Gastroesophageal sphincter (tissue), 4 donors: ENCODE data around the gene TAGLN2. TPM values are rescaled to one million over a fixed set of nuclear protein-coding genes. Genes with fewer than 3 reads are reported as not detected.

Experiments used
- ATAC-seq: fragments of 150-250 bp; one replicate; pipeline ENCODE4 v1.9.1; 2016; ENCODE audit warnings: mild to moderate bottlenecking, moderate library complexity
- H3K27ac ChIP-seq, 4 donors: fragments of 200-600 bp; sonication (generic) in 3 of 4; 1 replicate in 3 of 4; 2 replicates in 1 of 4; pipeline ENCODE4 v1.5.1; 2016 to 2019
- H3K27me3 ChIP-seq: fragments of 200-600 bp; sonication (generic); one replicate; pipeline ENCODE4 v1.5.1; 2019
- H3K36me3 ChIP-seq, 2 donors: fragments of 200-600 bp; sonication (generic); one replicate each; pipeline ENCODE4 v1.5.1; 2019; ENCODE audit warnings: control low read depth in 1 of 2
- H3K4me1 ChIP-seq, 3 donors: fragments of 200-600 bp; sonication (generic); 1 replicate in 2 of 3; 2 replicates in 1 of 3; pipeline ENCODE4 v1.5.1; 2016 to 2019; ENCODE audit warnings: control low read depth in 2 of 3
- H3K4me3 ChIP-seq, 2 donors: fragments of 200-600 bp; sonication (generic); one replicate each; pipeline ENCODE4 v1.5.1; 2019; ENCODE audit warnings: mild to moderate bottlenecking in 1 of 2, moderate library complexity in 1 of 2
- H3K9me3 ChIP-seq, 3 donors: fragments of 200-600 bp; sonication (generic); one replicate each; pipeline ENCODE4 v1.5.1; 2017 to 2019; ENCODE audit warnings: control low read depth in 2 of 3
- EP300 ChIP-seq: sonication (generic); formaldehyde crosslinking; IDR thresholded peaks from one replicate; pipeline ENCODE4 v1.6.1; 2017; ENCODE audit warnings: antibody characterized with exemption, mild to moderate bottlenecking
- POLR2A ChIP-seq, 2 donors: fragments of 450-650 bp; IDR thresholded peaks; one replicate each; pipeline ENCODE4 v1.6.1; 2017; ENCODE audit warnings: antibody characterized with exemption in 2 of 2, mild to moderate bottlenecking in 2 of 2, moderate library complexity in 1 of 2
- POLR2AphosphoS5 ChIP-seq: sonication (generic); formaldehyde crosslinking; IDR thresholded peaks from one replicate; pipeline ENCODE4 v1.6.1; 2017; ENCODE audit warnings: antibody characterized with exemption
- WGBS, 2 donors: methylation state at CpG; one replicate each; pipeline ENCODE4 v1.1.5; 2018; ENCODE audit warnings: low coverage in 1 of 2; 5-methylcytosine and 5-hydroxymethylcytosine counted together
- total RNA-seq, 4 donors: library from RNA; depleted of rRNA; stranded (reverse); fragments of >200 nt; gene quantifications; one replicate each; pipeline ENCODE4 v1.1.0, GENCODE V29; 2016
- TF ChIP-seq, protein P1 (sequence below), 4 experiments: fragments of 200-600 bp in 2 of 4; fragments of 450-650 bp in 2 of 4; sonication (generic) in 1 of 4; IDR thresholded peaks; one replicate each; pipeline ENCODE4 v1.5.1; 2017 to 2019; ENCODE audit warnings: antibody characterized with exemption in 4 of 4, mild to moderate bottlenecking in 2 of 4, moderate library complexity in 2 of 4

The TAGLN2 gene
- total RNA-seq, 4 donors from 2014 or later: 75.3 to 239 (median 217) TPM

DNA sequence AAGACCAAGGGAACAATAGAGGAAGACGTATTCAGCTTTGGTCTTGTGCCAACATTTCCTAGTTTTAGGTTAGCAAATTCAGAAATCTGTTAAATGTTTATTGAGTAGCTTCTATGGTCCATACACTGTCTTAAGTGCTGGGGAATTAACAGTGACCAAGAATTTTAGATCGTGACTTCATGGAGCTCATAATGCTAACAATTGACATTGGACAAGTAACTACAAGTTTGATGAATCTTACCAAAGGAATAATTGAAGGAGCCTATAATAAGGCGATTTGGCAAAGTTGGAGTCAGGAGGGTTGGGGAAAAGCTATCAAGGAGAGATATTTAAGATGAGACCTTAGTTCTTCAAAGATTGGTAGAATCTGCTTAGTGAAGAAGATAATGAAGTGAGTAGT is 30.1 kb upstream of the TAGLN2 start:
- WGBS, 2 donors: 78% methylated on average over 3 of the region's 3 CpGs
- H3K9me3 ChIP-seq: no peaks in the 10 kb centered on the region
- no peak overlapping the region for H3K4me3 ChIP-seq
- ATAC-seq: no peak
- no peaks in the 10 kb centered on the region for H3K4me1 ChIP-seq
- TF ChIP-seq POLR2AphosphoS5 (no peak), POLR2A (IDR thresholded peaks at IDR 0.05) (no peak), EP300 (no peak)
- TF ChIP-seq, protein P1, sequence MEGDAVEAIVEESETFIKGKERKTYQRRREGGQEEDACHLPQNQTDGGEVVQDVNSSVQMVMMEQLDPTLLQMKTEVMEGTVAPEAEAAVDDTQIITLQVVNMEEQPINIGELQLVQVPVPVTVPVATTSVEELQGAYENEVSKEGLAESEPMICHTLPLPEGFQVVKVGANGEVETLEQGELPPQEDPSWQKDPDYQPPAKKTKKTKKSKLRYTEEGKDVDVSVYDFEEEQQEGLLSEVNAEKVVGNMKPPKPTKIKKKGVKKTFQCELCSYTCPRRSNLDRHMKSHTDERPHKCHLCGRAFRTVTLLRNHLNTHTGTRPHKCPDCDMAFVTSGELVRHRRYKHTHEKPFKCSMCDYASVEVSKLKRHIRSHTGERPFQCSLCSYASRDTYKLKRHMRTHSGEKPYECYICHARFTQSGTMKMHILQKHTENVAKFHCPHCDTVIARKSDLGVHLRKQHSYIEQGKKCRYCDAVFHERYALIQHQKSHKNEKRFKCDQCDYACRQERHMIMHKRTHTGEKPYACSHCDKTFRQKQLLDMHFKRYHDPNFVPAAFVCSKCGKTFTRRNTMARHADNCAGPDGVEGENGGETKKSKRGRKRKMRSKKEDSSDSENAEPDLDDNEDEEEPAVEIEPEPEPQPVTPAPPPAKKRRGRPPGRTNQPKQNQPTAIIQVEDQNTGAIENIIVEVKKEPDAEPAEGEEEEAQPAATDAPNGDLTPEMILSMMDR (IDR thresholded peaks at IDR 0.05): no peak
- no peaks in the 10 kb centered on the region for H3K36me3 ChIP-seq
- no peak overlapping the region for H3K27ac ChIP-seq
- H3K27me3 ChIP-seq: peaks cover 17% of the 10 kb centered on the region

DNA sequence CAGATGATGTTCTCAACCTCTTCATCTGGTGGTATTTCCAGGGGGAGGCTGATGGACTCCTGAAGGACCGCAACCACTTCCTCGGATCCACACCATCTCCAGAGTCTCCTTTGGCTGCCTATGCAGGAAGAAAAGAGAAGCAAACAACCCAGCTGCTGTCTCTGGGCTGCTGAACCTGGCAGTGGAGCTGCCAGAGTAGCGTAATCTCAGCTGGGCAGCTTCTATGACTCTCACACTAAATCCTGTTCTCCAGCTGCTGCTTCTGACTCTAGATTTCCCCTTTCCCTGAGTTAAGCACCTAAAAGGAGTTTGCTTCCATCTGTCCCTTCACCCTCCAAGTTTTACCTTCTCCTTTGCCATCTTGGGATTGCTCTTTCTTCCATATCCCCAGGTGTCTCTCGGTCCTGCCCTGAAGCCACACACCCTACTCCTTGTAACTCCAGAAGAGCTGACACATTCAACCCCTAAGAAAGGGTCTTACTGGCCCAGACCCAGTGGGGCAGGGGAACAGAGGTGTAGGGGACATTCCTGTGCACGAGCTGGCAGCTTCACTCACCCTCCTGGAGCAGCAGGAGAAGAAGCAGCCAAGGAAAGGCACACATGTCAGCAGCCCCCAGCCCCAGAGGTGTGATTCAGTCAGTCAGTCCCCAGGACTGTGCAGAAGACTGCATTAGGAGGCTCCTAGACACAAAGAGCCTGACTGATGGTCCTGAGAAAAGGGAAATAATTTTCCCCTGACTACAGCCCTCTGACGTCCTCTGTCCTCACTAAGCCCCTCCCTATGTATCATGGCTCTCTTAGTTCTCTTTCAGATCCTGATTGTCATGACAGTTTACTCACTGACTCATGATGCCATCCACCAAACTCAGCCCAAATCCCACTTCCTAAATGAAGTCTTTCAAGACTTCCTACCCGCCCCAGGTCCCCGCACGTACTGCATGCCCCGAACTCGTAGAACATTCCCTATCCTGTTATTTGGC is 28.5 kb upstream of the TAGLN2 start, which contains the start of gene SLAMF9:
Gene SLAMF9 (minus strand): TSS at position 702 of the 980 bp plus-strand sequence. CDS start 100 bp downstream, at position 602.
- H3K36me3 ChIP-seq: no peaks in the 10 kb centered on the region
- no peaks in the 10 kb centered on the region for H3K4me1 ChIP-seq
- TF ChIP-seq POLR2AphosphoS5: no peak
- 58 to 64% methylated on average over 9 to 10 of the region's 11 CpGs for WGBS, 2 donors
- H3K27me3 ChIP-seq: peaks cover 17% of the 10 kb centered on the region
- peak; percentile 34 for ATAC-seq
- no peaks in the 10 kb centered on the region for H3K9me3 ChIP-seq
- H3K4me3 ChIP-seq: no peak within 1 kb of the TSS
- H3K27ac ChIP-seq: no peak within 1 kb of the TSS

DNA sequence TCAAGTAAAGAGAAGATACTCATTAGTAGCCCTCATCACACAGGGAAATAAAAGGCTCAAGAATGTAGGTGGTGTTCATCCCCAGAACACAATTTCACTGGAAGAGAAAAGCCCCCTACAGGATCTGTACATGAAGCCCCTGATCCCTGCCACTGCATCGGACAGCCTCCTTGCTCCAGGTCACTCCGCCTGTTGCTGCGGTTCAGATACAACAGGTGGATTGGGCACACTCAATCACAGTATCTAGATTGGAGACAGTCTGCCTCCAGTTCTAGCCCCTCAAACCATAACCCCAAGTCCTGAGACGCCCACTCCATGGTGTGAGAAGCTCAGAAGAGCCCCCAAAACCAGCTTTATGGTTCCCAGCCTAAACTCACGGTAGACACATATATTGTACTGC is 27.6 kb upstream of the TAGLN2 start:
- no peak for ATAC-seq

GRCh38 chr1:159951551-159951950 is 26.2 kb upstream of the TAGLN2 start:
- Histone ChIP-seq H3K4me1 (no peaks in the 10 kb centered on the region), H3K27ac (no peak overlapping the region), H3K36me3 (no peaks in the 10 kb centered on the region), H3K27me3 (peaks cover 17% of the 10 kb centered on the region), H3K4me3 (no peak overlapping the region), H3K9me3 (no peaks in the 10 kb centered on the region)
- ATAC-seq: peak; percentile 68
- TF ChIP-seq EP300 (no peak), POLR2A (IDR thresholded peaks at IDR 0.05) (no peak), POLR2AphosphoS5 (no peak)
- TF ChIP-seq, protein P1 (IDR thresholded peaks at IDR 0.05): no peak
- WGBS, 2 donors: 67% methylated on average over 1 of the region's 1 CpG; no CpG with 5 or more reads in 1 of the 2 donors

More for the DNA sequence above, 27.6 kb upstream of the TAGLN2 start:
- Histone ChIP-seq H3K4me1 (no peaks in the 10 kb centered on the region), H3K9me3 (no peaks in the 10 kb centered on the region), H3K36me3 (no peaks in the 10 kb centered on the region), H3K27me3 (peaks cover 17% of the 10 kb centered on the region), H3K27ac (no peak overlapping the region), H3K4me3 (no peak overlapping the region)
- TF ChIP-seq POLR2AphosphoS5 (no peak), POLR2A (IDR thresholded peaks at IDR 0.05) (no peak), EP300 (no peak)
- TF ChIP-seq, protein P1 (IDR thresholded peaks at IDR 0.05): no peak
- 50 to 93% methylated on average over 1 to 3 of the region's 5 CpGs for WGBS, 2 donors

GRCh38 chr1:159951016-159951415 is 25.7 kb upstream of the TAGLN2 start:
- H3K36me3 ChIP-seq: no peaks in the 10 kb centered on the region
- TF ChIP-seq, protein P1 (IDR thresholded peaks at IDR 0.05): no peak
- TF ChIP-seq EP300: no peak
- no peak for TF ChIP-seq POLR2A (IDR thresholded peaks at IDR 0.05)
- TF ChIP-seq POLR2AphosphoS5: no peak
- peaks cover 0 to 4% (median 2%) of the 10 kb centered on the region in 3 donors for H3K4me1 ChIP-seq
- no peaks in the 10 kb centered on the region for H3K9me3 ChIP-seq
- peaks cover 17% of the 10 kb centered on the region for H3K27me3 ChIP-seq
- H3K4me3 ChIP-seq: no peak overlapping the region
- no peak for ATAC-seq
- H3K27ac ChIP-seq: no peak overlapping the region
- WGBS, 2 donors: 71% methylated on average over 1 of the region's 2 CpGs; no CpG with 5 or more reads in 1 of the 2 donors
